ENCODE results near the gene CD27. TPM values are rescaled to one million over a fixed set of nuclear protein-coding genes. Genes with fewer than 3 reads are reported as not detected.
"Not testable (repeated sequence)": the region's sequence is repeated elsewhere in the genome, so short reads cannot be mapped to it uniquely, and the experiment has no call there.

CD27 gene
- total and polyA plus RNA-seq, 2 donors (not counting 1 experiment from before 2014, with no cell fraction given), result 0.06 to 0.17 TPM

DNA sequence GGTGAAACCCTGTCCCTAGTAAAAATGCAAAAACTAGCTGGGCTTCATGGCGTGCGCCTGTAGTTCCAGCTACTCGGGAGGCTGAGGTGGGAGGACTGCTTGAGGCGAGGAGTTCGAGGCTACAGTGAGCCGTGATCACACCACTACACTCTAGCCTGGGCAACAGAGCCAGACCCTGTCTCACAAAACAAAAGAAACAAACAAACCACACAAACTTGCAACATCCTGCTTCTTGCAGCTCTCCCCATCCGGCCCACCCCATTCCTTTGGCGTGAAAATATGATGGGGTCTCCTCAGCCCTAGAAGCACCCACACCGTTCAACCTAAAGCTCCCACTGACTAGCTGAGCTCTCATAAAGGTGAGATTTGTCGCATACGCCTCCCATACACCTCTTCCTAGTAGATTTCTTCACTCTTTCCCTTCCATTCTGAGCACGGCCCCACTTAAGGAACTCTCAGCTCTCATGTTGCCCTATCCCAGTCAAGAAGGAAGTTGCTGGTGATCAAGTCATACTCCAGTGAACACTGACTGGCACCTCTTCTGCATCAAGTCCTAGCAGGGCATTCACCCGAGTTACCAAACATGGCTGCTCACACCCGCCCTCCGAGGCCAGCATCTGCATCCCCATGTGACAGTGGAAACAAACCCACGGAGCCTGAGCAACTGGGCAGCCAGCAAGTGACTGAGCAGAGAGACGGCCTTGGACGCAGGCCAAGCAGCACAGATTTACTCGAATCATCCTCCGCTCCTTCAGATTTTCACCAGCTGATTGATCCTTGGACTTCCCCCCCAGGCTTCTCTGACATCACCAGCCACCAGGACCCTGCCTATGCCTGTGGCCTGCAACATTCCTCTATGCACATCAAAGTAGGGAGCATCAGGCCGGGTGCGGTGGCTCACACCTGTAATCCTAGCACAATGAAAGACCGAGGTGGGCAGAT is 18.9 kb upstream of the CD27 start:
- H3K36me3 ChIP-seq (ENCODE audit: control insufficient read depth, insufficient read depth, low read length), result no peaks in the 10 kb centered on the region
- no peaks in the 10 kb centered on the region for H3K9me3 ChIP-seq (ENCODE audit: control insufficient read depth, insufficient read depth, low read depth, low read length)
- H3K27ac ChIP-seq (ENCODE audit: insufficient read depth, low read length), result no peak overlapping the region
- H2AFZ ChIP-seq (ENCODE audit: low read length), result no peak overlapping the region
- TF ChIP-seq, protein P1, sequence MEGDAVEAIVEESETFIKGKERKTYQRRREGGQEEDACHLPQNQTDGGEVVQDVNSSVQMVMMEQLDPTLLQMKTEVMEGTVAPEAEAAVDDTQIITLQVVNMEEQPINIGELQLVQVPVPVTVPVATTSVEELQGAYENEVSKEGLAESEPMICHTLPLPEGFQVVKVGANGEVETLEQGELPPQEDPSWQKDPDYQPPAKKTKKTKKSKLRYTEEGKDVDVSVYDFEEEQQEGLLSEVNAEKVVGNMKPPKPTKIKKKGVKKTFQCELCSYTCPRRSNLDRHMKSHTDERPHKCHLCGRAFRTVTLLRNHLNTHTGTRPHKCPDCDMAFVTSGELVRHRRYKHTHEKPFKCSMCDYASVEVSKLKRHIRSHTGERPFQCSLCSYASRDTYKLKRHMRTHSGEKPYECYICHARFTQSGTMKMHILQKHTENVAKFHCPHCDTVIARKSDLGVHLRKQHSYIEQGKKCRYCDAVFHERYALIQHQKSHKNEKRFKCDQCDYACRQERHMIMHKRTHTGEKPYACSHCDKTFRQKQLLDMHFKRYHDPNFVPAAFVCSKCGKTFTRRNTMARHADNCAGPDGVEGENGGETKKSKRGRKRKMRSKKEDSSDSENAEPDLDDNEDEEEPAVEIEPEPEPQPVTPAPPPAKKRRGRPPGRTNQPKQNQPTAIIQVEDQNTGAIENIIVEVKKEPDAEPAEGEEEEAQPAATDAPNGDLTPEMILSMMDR (conservative IDR thresholded peaks at IDR 0.05 in 1 of 2, IDR thresholded peaks at IDR 0.05 in 1 of 2; ENCODE audit: low read depth in 1 of 2, low read length in 2 of 2), result no peak
- TF ChIP-seq EZH2 (IDR thresholded peaks at IDR 0.05; ENCODE audit: low read length, missing control alignments), result no peak
- no peak overlapping the region for H3K4me2 ChIP-seq (ENCODE audit: extremely low read depth, insufficient read depth, low read length)
- H3K4me3 ChIP-seq (replicated peaks in 1 of 4; ENCODE audit: control extremely low read depth in 1 of 4, insufficient read depth in 1 of 4, low read depth in 3 of 4, low read length in 4 of 4), result no peak overlapping the region
- no peak for DNase-seq (ENCODE audit: low read depth in 2 of 2)
- H4K20me1 ChIP-seq (ENCODE audit: control insufficient read depth, extremely low read depth, insufficient read depth, low read length), result no peaks in the 10 kb centered on the region
- no peak overlapping the region for H3K9ac ChIP-seq (ENCODE audit: insufficient read depth, low read length)
- H3K27me3 ChIP-seq (ENCODE audit: control insufficient read depth, insufficient read depth, low read length), result no peaks in the 10 kb centered on the region
- H3K4me1 ChIP-seq (ENCODE audit: control insufficient read depth, extremely low read depth, insufficient read depth, low read length), result peaks cover 4% of the 10 kb centered on the region
- no peaks in the 10 kb centered on the region for H3K79me2 ChIP-seq (ENCODE audit: control insufficient read depth, insufficient read depth, low read length)

DNA sequence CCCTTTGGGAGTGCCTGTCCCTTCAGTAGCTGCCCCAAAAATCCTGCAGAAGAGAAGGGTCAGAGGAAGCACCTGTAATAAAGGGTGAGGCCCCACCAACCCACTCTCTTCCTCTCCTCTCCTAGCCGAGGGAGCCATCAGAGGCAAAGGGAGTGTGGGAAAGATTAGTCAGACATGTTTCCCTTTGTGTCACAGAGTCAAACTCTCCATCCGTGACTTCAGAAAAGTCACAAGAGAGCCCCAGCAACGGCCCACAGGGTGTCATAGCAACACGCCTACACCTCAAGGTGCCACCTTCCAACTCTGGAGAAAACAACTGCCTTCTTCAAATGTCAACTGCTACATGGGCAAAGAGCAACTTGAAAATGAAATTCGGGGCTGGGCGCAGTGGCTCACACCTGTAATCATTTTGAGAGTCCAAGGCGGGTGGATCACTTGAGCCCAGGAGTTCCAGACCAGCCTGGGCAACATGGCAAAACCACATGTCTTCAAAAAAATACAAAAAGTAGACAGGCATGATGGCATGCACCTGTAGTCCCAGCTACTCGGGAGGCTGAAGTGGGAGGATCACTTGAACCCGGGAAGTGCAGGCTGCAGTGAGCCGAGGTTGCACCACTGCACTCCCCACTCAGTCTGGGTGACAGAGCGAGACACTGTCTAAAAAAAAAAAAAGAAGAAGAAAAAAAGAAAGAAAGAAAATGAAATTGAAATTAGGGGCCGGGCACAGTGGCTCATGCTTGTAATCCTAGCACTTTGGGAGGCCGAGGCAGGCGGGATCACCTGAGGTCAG is 17.7 kb upstream of the CD27 start:
- Histone ChIP-seq H3K27me3 (ENCODE audit: control insufficient read depth, insufficient read depth, low read length) (no peaks in the 10 kb centered on the region), H3K4me2 (ENCODE audit: extremely low read depth, insufficient read depth, low read length) (no peak overlapping the region), H3K27ac (ENCODE audit: insufficient read depth, low read length) (no peak overlapping the region), H3K36me3 (ENCODE audit: control insufficient read depth, insufficient read depth, low read length) (no peaks in the 10 kb centered on the region), H2AFZ (ENCODE audit: low read length) (no peak overlapping the region), H3K4me1 (ENCODE audit: control insufficient read depth, extremely low read depth, insufficient read depth, low read length) (peaks cover 13% of the 10 kb centered on the region), H4K20me1 (ENCODE audit: control insufficient read depth, extremely low read depth, insufficient read depth, low read length) (no peaks in the 10 kb centered on the region), H3K79me2 (ENCODE audit: control insufficient read depth, insufficient read depth, low read length) (no peaks in the 10 kb centered on the region), H3K9ac (ENCODE audit: insufficient read depth, low read length) (no peak overlapping the region), H3K9me3 (ENCODE audit: control insufficient read depth, insufficient read depth, low read depth, low read length) (no peaks in the 10 kb centered on the region), H3K4me3 (replicated peaks in 1 of 4; ENCODE audit: control extremely low read depth in 1 of 4, insufficient read depth in 1 of 4, low read depth in 3 of 4, low read length in 4 of 4) (no peak overlapping the region)
- DNase-seq (ENCODE audit: low read depth in 2 of 2), result no peak
- TF ChIP-seq, protein P1 (conservative IDR thresholded peaks at IDR 0.05 in 1 of 2, IDR thresholded peaks at IDR 0.05 in 1 of 2; ENCODE audit: low read depth in 1 of 2, low read length in 2 of 2), result no peak
- TF ChIP-seq EZH2 (IDR thresholded peaks at IDR 0.05; ENCODE audit: low read length, missing control alignments), result no peak

DNA sequence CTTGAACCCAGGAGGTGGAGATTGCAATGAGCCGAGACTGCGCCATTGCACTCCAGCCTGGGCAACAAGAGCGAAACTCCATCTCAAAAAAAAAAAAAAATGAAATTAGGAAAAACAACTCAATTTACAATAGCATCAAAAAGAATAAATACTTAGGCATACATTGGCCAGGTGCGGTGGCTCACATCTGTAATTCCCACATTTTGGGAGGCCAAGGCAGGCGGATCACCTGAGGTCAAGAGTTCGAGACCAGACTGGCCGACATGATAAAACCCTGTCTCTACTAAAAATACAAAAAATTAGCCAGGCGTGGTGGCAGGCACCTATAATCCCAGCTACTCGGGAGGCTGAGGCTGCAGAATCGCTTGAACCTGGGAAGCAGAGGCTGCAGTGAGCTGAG is 17.0 kb upstream of the CD27 start:
- not testable (repeated sequence) for H3K9me3 ChIP-seq (ENCODE audit: control insufficient read depth, insufficient read depth, low read depth, low read length); H3K27ac ChIP-seq (ENCODE audit: insufficient read depth, low read length); H4K20me1 ChIP-seq (ENCODE audit: control insufficient read depth, extremely low read depth, insufficient read depth, low read length); H3K36me3 ChIP-seq (ENCODE audit: control insufficient read depth, insufficient read depth, low read length); H3K79me2 ChIP-seq (ENCODE audit: control insufficient read depth, insufficient read depth, low read length); H3K4me2 ChIP-seq (ENCODE audit: extremely low read depth, insufficient read depth, low read length); DNase-seq (ENCODE audit: low read depth in 2 of 2); H3K27me3 ChIP-seq (ENCODE audit: control insufficient read depth, insufficient read depth, low read length); H2AFZ ChIP-seq (ENCODE audit: low read length); H3K9ac ChIP-seq (ENCODE audit: insufficient read depth, low read length); H3K4me3 ChIP-seq (replicated peaks in 1 of 4; ENCODE audit: control extremely low read depth in 1 of 4, insufficient read depth in 1 of 4, low read depth in 3 of 4, low read length in 4 of 4)
- H3K4me1 ChIP-seq (ENCODE audit: control insufficient read depth, extremely low read depth, insufficient read depth, low read length), result peaks cover 13% of the 10 kb centered on the region
